Osteoblast (primary cell): Measurements from ENCODE around the gene UPF2. TPM values are rescaled to one million over a fixed set of nuclear protein-coding genes. Genes with fewer than 3 reads are reported as not detected.

ENCODE experiments used
- DNase-seq: peaks from one replicate; pipeline ENCODE4 v3.0.0; 2011; ENCODE audit warnings: low spot score, mixed read lengths; ENCODE audit not compliant: insufficient read length; ENCODE audit errors: missing footprints
- H2AFZ ChIP-seq: 2 replicates; pipeline ENCODE4 v1.6.0; 2011; ENCODE audit warnings: mild to moderate bottlenecking, low read length
- H3K27ac ChIP-seq: 2 replicates; pipeline ENCODE4 v1.5.1; 2011; ENCODE audit warnings: mild to moderate bottlenecking, low read depth, low read length, moderate library complexity
- H3K27me3 ChIP-seq: 2 replicates; pipeline ENCODE4 v1.6.0; 2012; ENCODE audit warnings: mild to moderate bottlenecking, control low read depth, inconsistent platforms, low read length, moderate library complexity; ENCODE audit not compliant: insufficient read depth
- H3K36me3 ChIP-seq: 2 replicates; pipeline ENCODE4 v1.5.1; 2011; ENCODE audit warnings: mild to moderate bottlenecking, low read length, control low read depth, moderate library complexity; ENCODE audit not compliant: insufficient read depth
- H3K4me1 ChIP-seq: 2 replicates; pipeline ENCODE4 v1.5.1; 2011; ENCODE audit warnings: mild to moderate bottlenecking, low read length, control low read depth, moderate library complexity; ENCODE audit not compliant: insufficient read depth
- H3K4me2 ChIP-seq: 2 replicates; pipeline ENCODE4 v1.6.0; 2011; ENCODE audit warnings: mild to moderate bottlenecking, low read length; ENCODE audit not compliant: insufficient read depth
- H3K4me3 ChIP-seq: fragments of 200-600 bp; sonication (generic); 3 replicates; pipeline ENCODE4 v1.5.1; 2012; ENCODE audit warnings: mild to moderate bottlenecking, low read length, inconsistent platforms; ENCODE audit not compliant: insufficient read depth
- H3K79me2 ChIP-seq: 2 replicates; pipeline ENCODE4 v1.6.0; 2012; ENCODE audit warnings: mild to moderate bottlenecking, low read length, control low read depth, inconsistent platforms; ENCODE audit not compliant: insufficient read depth
- H3K9me3 ChIP-seq: 2 replicates; pipeline ENCODE4 v1.5.1; 2011; ENCODE audit warnings: low read depth, low read length, control low read depth
- H4K20me1 ChIP-seq: 2 replicates; pipeline ENCODE4 v1.6.0; 2012; ENCODE audit warnings: mild to moderate bottlenecking, low read length, control low read depth; ENCODE audit not compliant: insufficient read depth
- total RNA-seq: library from RNA; depleted of rRNA; stranded (reverse); fragments of >200 nt; gene quantifications from 2 replicates; pipeline ENCODE4 v1.2.3, GENCODE V29; 2012
- TF ChIP-seq, protein P1 (sequence below): IDR thresholded peaks from 2 replicates; pipeline ENCODE4 v1.5.1; 2011; ENCODE audit warnings: mild to moderate bottlenecking, low read depth, low read length, moderate library complexity; ENCODE audit errors: extremely low read depth

Gene UPF2
- total RNA-seq, 1 donor = 15.9 TPM

DNA sequence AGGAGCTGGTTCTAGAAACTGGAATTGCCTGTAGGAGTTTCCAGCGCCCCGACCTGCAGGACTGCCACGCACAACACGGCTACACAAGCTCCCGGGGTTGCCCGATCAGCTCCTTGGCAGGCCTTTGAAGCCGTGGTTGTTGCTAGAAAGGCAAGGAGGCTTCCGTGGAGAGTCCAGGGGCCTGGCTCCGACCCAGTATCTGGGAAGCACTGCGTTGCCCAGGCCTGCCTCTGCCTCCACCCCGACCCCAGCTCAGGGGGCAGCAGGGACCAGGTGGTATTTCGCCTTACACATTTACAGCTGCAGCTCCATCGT lies 165.1 kb downstream of the UPF2 start:
- no peak overlapping the region for H2AFZ ChIP-seq
- H3K36me3 ChIP-seq = no peaks in the 10 kb centered on the region
- H3K4me1 ChIP-seq = peaks cover 18% of the 10 kb centered on the region
- no peaks in the 10 kb centered on the region for H3K9me3 ChIP-seq
- no peak overlapping the region for H3K27ac ChIP-seq
- no peaks in the 10 kb centered on the region for H3K27me3 ChIP-seq
- H3K4me3 ChIP-seq = no peak overlapping the region
- H4K20me1 ChIP-seq = no peaks in the 10 kb centered on the region
- DNase-seq = peak; percentile 34
- H3K79me2 ChIP-seq = no peaks in the 10 kb centered on the region
- H3K4me2 ChIP-seq = no peak overlapping the region
- TF ChIP-seq, protein P1, sequence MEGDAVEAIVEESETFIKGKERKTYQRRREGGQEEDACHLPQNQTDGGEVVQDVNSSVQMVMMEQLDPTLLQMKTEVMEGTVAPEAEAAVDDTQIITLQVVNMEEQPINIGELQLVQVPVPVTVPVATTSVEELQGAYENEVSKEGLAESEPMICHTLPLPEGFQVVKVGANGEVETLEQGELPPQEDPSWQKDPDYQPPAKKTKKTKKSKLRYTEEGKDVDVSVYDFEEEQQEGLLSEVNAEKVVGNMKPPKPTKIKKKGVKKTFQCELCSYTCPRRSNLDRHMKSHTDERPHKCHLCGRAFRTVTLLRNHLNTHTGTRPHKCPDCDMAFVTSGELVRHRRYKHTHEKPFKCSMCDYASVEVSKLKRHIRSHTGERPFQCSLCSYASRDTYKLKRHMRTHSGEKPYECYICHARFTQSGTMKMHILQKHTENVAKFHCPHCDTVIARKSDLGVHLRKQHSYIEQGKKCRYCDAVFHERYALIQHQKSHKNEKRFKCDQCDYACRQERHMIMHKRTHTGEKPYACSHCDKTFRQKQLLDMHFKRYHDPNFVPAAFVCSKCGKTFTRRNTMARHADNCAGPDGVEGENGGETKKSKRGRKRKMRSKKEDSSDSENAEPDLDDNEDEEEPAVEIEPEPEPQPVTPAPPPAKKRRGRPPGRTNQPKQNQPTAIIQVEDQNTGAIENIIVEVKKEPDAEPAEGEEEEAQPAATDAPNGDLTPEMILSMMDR = no peak

DNA sequence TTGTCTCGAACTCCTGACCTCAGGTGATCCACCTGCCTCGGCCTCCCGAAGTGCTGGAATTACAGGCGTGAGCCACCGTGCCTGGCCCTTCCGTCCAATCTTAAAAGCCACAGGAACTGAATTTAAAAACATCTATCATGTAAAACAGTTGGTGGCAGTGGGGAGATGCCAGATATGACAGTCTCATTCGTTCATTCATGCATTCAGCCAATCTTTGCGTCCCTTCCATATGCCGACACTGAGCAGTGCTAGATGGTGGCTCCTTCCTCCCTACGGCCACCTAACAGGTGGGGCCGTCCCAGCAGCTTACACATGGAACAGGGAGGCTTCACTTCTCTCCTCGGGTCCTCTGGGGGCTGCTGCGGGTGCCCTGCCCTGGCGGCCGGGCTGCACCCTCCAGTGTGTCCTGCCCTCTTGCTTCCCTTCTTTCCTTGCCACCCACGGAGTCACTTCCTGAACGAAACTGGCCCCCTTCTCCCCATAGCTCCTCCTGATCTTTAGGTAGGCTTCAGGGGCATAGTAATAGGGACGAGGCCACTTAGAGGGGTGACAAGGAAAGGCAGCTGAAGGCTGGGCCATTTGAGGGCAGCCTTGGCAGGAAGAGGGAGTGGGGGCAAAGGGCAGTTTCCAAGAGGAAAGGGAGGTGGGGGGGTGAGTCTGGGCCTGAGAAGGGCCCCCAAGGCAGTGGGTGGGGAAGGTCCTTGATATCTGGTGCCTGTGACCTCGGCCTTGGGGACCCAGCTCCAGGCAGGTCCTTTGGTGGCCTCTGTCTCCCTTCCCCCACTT lies 165.6 kb downstream of the UPF2 start:
- H3K79me2 ChIP-seq = no peaks in the 10 kb centered on the region
- TF ChIP-seq, protein P1 = no peak
- peaks cover 18% of the 10 kb centered on the region for H3K4me1 ChIP-seq
- no peaks in the 10 kb centered on the region for H3K36me3 ChIP-seq
- H2AFZ ChIP-seq = no peak overlapping the region
- no peaks in the 10 kb centered on the region for H3K9me3 ChIP-seq
- no peak overlapping the region for H3K4me2 ChIP-seq
- H4K20me1 ChIP-seq = no peaks in the 10 kb centered on the region
- peak; percentile 76 for DNase-seq
- no peak overlapping the region for H3K4me3 ChIP-seq
- no peak overlapping the region for H3K27ac ChIP-seq
- H3K27me3 ChIP-seq = no peaks in the 10 kb centered on the region

DNA sequence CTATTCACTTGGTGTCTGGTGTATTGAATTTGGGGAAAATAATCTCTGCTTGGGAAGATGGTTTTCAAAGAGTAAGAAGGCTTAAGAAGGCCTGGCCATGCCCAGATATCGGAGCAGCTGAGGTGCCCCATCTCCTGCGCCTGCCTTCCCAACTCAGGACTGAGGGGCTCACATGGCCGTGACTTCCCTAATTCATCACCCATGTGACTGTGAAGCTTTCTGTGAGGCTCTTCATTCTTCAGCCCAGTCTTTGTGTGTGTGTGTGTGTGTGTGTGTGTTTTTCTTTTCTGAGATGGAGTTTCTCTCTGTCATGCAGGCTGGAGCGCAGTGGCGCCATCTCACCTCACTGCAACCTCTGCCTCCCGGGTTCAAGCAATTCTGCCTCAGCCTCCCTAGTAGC lies 166.3 kb downstream of the UPF2 start:
- Histone ChIP-seq H3K79me2 (no peaks in the 10 kb centered on the region), H3K4me3 (no peak overlapping the region), H3K27ac (no peak overlapping the region), H3K36me3 (no peaks in the 10 kb centered on the region), H3K4me2 (no peak overlapping the region), H3K9me3 (no peaks in the 10 kb centered on the region), H3K27me3 (no peaks in the 10 kb centered on the region), H3K4me1 (peaks cover 18% of the 10 kb centered on the region), H2AFZ (no peak overlapping the region), H4K20me1 (no peaks in the 10 kb centered on the region)
- TF ChIP-seq, protein P1 = no peak
- DNase-seq = peak; percentile 88

DNA sequence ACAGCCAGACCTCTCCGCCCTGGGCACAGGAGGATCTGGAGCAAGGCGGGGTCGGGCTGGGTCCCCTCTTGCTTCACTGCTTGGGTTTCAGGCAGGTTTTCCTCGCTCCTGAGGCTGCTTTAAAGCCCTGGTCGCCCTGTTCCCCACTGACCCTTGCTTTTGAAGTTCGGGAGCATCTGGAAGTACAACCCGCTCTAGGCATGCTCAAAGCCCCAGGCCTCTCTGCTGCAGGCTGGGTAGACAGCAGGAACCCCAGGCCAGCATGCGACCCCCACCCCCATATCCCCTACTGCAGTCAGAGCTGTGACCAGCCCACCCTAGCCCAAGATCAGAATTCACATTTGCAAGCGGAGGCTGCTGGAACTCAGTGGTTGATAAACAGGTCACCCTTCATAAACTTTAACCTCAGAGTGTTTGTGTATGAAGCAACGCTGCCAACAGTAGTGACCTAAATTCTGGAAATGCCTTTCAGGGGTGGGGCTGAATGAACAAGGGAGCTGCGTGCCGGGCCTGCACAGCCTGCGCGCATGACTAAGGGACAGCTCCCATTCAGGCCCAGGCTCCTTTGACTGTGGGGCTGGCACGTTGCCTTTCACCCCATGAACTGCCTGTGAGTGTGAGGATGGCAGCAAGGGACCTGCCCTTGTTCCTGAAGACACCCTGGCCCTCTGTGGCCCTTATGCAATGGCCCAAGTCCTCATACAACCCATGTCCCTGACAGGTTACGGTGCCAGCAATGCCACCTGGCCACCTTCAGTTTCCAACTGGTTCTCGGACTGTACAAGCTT lies 166.9 kb downstream of the UPF2 start:
- H3K4me2 ChIP-seq = peak overlapping the region; percentile 16
- H3K4me1 ChIP-seq = peaks cover 18% of the 10 kb centered on the region
- no peaks in the 10 kb centered on the region for H4K20me1 ChIP-seq
- H3K27ac ChIP-seq = no peak overlapping the region
- no peaks in the 10 kb centered on the region for H3K27me3 ChIP-seq
- peak; percentile 100 for DNase-seq
- TF ChIP-seq, protein P1 = no peak
- H3K9me3 ChIP-seq = no peaks in the 10 kb centered on the region
- no peaks in the 10 kb centered on the region for H3K79me2 ChIP-seq
- H2AFZ ChIP-seq = no peak overlapping the region
- no peak overlapping the region for H3K4me3 ChIP-seq
- no peaks in the 10 kb centered on the region for H3K36me3 ChIP-seq
